CD4-positive, alpha-beta T cell treated with Interferon alpha-2 for 1 hour (primary cell): ENCODE data around the gene RTP2.
A peak's percentile ranks its signal among the peaks of the same experiment; 100 is the strongest.

Experiments used
- DNase-seq, 2 donors: peaks; one replicate each; pipeline ENCODE4 v3.0.0-alpha.2; 2020 to 2022

RTP2 gene

DNA sequence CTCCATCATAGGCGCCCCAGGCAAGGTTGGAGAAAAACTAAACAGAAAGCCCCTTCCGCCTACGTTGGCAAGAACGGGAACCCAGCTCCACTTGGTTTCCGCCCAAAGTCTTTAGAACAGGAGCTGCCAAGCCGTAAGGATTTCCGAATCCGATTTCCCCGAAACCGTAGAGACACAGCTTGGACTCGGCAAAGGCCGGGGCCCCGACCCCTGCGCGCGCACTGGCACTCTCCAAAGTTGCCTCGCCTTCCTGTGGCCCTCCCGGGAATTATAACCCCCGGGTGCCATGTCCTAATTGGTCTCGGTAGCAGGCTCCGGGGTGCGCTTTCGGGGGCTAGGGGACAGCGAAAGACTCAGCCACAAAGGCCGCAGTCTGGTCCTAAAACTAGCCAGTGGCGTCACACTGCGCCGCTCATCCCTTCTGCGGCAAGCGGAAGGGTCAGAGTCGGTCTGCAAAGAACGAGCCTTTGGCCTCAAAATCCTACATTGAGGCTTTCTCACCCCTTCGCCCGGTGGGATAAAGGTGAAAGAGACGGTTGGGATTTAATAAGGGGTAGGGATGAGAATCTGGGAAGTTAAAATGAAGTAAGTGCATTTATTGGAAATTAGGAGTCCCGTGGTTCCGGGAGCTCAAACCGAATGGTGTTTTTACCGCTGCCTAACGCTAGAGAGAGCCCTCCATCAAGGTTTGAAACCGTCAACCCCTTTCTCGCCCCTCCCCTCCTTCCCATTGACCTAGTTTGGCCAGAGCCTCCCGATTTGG lies 36.2 kb upstream of the RTP2 start:
- peak; percentile 79 to 87 for DNase-seq

DNA sequence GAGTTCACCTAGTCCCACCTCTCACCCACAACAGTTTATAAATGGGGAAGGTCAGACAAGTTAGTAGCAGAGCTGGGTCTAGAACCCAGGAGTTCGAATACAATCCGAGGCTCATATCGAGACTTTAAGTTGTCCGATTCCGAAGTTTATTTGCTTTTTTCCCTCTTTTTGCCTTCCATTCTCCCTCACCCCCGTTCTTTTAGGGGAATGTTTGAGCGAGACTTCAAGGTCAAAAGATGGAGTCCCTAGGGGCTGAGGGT lies 35.6 kb upstream of the RTP2 start:
- no peak for DNase-seq

DNA sequence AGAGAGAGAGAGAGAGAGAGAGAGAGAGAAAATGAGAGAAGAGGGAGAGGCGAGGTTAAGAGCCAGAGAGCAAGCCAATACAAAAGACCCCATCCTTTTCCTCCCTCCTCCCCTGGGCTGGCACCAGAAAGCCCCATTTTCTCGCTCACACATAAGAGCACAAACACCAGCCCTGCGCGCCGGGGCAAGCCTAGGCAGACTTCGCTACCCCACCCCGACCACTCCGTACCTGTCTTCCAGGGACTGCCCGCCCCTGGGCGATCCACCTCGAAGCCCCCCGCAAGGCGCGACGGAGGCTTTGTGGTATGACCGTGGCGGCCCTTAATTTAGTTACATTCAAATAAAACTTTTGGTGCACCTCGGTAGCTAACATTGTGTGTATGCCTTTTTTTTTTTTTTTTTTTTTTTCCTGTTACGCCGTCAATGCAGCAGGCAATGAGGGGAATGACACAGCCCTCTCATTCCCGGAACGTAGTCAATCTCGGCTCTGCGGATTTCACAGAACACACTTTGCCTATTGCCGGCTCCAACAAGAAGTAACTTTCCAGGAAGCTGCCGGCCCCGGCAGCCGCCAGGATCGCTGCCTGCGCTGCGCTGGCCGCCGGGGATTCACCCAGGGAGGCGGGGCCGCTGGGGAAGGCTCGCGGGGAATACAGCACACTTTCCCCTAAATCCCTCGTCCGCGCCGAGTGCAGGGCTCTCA lies 35.2 kb upstream of the RTP2 start:
- peak; percentile 92 for DNase-seq

- DNase-seq: no peak
Measured at GRCh38 chr3:187737006-187737367, 34.6 kb upstream of the RTP2 start.

DNA sequence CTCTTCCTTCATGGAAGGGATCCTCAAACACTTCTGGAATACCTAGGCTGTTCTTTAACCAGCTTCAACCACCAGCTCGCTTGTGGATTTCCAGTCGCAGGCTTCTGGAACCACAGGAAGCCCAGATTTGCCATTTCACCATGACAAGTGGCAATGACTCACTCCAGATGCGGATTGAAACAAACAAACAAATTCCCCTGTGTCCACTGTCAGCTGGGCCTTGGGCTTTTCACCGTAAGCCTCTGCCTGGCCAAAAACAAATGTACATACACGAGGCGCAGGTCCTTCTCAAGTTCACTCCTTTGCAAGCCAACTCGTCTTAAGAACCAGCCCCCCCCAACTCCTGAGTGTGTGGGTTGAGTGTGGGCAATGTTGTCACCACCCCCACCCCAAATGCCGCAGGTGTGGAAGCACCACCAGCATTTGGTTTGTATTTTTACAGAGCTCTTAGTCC lies 34.1 kb upstream of the RTP2 start:
- DNase-seq: peak; percentile 21 to 38

GRCh38 chr3:187735837-187736236 lies 33.5 kb upstream of the RTP2 start:
- no peak for DNase-seq

DNA sequence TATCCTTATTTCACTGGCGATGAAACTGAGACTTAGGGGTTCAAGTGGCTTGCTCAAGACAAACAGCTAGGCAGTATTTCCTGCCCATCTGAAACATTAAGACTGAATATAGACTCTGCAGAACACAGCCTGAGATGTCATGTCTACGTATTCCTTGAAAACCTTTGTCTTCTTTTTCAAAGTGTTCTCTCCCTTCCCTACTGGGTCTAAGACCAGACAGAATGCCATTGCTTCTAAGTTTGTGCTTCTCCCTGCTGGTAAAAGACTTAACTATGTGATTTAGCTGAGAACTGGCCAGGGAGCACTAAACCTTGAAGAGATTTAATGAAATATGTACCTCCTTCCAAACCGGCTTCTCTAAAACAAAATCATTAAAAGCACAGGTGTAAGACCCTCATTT lies 33.0 kb upstream of the RTP2 start:
- no peak for DNase-seq

- DNase-seq: no peak
Measured at GRCh38 chr3:187734841-187735240, 32.5 kb upstream of the RTP2 start.

DNA sequence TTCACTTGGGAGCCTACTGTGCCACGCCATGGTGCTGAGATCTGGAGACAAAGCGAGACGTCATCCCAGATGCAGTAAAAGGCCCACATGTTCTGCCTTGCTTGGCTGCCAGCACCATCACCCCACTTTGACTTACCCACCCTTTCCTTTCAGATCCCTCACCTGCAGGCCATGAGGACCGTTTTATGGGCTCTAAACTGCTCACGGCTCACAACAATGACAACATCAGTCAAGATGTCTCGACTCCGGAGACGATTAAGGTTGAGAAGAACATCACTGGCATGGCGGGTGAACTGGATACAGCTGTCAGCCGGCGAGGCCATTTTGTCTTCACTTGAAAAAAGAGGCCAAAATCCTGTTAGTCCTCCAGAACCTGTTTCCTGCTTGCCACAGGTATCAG lies 31.0 kb upstream of the RTP2 start:
- no peak for DNase-seq

DNA sequence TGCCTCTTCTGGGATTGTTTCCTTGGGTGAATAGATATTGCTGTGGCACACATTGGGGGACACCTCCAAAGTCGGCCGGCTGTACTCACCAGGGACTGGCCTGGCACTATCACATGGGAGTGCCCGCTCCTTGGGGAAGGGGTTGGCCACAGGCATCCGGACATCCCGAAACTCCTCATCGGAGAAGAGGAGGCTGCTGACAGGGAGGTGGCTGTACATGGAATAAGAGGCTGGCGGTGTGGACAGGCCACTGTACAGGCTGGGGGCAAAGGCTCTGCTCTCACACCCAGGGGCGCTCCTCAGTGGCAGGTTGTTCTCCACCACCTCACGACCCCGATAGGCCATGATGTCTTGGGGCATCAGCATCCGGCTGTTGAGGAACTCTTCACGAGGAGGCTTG lies 27.2 kb upstream of the RTP2 start:
- no peak for DNase-seq

- DNase-seq: no peak
Measured at GRCh38 chr3:187728940-187729583, 26.7 kb upstream of the RTP2 start.

DNA sequence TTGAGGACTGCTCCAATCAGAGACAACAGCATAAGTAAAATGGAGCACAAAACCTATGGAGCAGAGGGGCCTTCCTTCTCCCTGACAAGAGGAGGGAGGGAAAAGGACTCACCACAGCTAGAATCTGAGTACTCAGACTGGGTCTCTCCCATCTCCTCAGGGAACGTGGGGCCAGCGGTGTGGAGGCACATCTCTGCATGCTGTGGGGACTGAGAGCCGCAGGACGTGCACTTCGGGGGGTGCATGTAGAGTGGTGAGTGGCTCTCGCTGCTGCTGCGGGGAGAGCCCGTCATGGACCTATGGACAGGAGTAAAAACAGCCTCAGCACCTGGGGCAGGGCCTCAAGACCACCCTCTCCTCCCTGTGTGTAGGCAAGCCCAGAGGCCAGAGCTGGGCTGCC lies 25.9 kb upstream of the RTP2 start:
- no peak for DNase-seq

- DNase-seq: no peak
Measured at GRCh38 chr3:187726564-187726963, 24.2 kb upstream of the RTP2 start.

DNA sequence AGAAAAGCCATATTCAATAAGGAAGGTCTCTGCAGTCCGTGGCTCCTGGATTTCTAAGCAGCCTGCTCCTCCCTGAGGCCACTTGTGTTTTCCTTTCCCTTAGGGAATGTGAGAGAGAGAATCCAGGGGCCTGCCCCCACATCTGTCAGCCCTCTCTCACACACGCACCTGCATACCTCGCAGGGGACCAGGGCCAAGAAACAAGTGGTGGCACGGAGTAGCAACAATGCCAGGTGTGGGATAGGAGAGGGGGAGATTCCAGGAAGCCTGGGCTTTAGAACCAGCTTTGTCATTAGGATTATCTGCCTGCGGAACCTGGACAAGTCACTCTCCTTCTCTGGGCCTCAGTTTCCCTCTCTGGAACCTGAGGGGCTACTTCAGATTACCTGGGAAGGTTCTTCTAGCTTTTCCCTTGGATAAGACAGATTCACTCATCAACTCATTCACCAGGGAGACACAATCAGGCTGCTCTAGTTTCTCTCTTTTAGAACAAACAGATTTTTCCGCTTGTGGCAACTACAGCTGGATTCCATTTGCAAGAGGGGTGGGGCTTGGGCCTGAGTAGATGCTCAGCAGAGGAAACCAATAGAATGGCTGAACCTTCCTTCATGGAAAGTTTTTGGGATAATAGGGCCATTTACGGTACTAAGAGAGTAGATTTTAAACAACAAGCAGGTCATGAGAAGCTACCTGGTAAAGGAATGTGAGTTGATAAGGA lies 23.5 kb upstream of the RTP2 start:
- DNase-seq: no peak

DNA sequence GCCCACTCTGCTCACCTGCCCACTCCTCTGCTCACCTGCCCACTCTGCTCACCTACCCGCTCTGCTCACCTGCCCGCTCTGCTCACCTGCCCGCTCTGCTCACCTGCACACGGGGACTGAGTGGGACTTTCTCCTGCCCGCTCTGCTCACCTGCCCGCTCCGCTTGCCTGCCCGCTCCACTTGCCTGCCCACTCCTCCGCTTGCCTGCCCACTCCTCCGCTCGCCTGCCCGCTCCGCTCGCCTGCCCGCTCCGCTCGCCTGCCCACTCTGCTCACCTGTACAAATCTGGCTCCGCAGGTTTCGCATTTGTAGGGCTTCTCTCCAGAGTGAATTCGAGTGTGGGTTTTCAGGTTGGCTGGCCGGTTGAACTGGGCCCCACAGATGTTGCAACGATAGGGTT lies 22.9 kb upstream of the RTP2 start:
- DNase-seq: no peak

GRCh38 chr3:187722206-187722612 lies 19.9 kb upstream of the RTP2 start:
- no peak for DNase-seq

GRCh38 chr3:187721055-187721454 lies 18.7 kb upstream of the RTP2 start:
- no peak for DNase-seq

DNA sequence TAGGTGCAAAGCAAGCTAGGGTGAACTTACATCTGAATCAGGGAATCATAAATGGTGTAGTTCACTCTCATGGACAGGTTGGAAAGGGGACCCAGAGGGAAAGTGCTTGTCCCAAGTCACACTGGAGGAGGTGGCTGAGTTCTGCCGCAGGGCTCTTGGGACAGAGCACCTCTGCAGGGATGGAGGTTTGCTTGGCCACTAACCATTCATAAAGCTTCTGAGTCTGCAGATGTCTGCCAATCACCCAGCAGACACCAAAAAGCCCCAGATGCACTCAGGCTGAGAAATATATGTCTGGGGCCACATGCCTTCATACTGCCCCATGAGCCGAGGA lies 17.9 kb upstream of the RTP2 start:
- DNase-seq: no peak

GRCh38 chr3:187719628-187720336 lies 17.4 kb upstream of the RTP2 start:
- no peak for DNase-seq

DNA sequence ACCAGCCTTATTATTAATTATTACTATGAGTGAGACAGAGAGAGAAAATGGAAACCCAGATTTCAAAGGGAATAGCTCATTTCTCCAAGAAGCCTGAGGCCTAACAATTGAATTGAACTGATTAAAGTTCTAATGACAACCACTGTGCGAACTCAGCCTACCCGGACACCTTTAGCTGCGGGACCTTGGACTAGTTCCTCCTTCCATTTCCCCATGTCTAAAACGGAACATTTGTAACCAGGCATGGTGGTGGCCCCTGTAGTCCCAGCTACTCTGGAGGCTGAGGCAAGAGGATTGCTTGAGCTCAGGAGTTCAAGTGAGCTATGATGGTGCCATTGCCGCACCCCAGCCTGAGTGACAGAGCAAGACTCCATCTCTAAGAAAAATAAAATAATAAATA lies 16.4 kb upstream of the RTP2 start:
- DNase-seq: no peak

GRCh38 chr3:187717572-187717971 lies 15.2 kb upstream of the RTP2 start:
- no peak for DNase-seq

DNA sequence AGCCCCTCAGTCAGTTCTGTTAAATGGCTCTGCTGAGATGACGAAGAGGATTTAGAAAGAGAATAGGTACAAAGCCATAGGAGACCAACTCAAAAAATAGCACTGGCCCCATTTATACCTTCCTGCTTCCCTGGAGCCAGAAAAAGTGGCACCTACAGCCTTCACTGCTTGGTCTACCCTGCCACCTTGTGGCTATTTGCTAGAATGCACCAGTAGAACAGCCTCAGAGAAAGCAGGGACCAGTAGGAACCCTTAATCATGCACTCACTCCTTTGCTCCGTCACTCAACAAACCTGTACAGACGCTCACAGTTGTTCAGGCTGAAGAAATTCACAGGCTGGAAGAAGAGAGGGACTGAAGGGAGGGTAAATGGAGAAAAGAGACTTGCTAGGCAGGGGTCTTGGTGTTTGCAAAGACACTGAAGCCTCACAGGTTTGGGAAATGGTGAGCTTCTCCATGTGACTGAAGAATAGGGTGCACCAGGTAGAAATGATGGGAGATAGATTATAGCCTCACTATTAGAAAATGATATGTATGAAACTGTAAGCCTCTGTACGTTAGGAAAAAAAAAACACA lies 12.1 kb upstream of the RTP2 start:
- peak; percentile 70 to 84 for DNase-seq

DNA sequence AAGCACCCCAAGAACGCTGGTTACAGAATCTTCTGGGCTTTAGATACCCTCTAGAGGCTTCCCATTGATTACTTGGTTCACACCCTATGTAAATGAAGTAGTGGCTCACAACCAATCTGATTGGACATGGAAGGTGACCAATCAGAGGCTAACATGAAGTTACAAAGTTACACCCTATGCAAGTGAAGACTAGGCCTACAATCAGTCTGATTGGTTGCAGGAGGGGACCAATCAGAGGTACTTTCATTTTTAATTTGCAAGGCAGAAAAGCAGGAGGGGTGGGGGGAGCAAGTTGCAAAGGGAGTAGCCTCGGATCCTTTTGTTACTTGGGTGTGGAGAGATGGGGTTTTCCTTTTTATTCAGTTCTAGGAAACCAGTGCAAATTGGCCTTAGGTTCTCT lies 11.1 kb upstream of the RTP2 start:
- peak in 1 of 2 donors; percentile 72 for DNase-seq
